ENCODE measurements around the gene NMT2. TPM values are rescaled to one million over a fixed set of nuclear protein-coding genes. Genes with fewer than 3 reads are reported as not detected.
"Not testable (repeated sequence)": the region's sequence is repeated elsewhere in the genome, so short reads cannot be mapped to it uniquely, and the experiment has no call there.

The NMT2 gene
- polyA plus RNA-seq, 2 of the 4 experiments (the other 2 are of a cell fraction), result 14.7 to 19.6 TPM

DNA sequence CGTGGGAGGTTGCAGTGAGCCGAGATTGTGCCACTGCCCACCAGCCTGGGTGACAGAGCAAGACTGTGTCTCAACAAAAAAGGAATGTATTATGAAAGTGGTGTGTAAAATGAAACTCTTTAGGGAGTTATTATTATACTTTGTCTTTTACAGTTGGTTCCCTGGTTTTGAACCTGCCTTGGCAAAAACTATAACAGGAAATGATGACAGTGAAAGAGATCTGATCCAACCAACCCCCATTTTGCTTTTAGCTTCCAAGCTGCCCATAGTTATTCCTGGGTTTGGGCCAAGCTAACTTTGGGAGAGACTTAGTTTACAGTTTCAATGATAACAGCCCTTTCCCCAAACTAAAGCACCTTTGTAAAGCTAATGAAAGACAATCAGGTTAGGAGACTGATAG, 34.1 kb upstream of the NMT2 start:
- CTCF ChIA-PET, result interaction anchor here (1.0 to 1.7 kb wide), 4 partner anchors 11 to 97 kb away, joined by 3 to 6 read pairs (median 4); partner anchors contain the start of gene NMT2
- peak overlapping the region; percentile 77; the same call in 1 of the 3 replicates for H3K4me2 ChIP-seq
- TF ChIP-seq, protein P1, sequence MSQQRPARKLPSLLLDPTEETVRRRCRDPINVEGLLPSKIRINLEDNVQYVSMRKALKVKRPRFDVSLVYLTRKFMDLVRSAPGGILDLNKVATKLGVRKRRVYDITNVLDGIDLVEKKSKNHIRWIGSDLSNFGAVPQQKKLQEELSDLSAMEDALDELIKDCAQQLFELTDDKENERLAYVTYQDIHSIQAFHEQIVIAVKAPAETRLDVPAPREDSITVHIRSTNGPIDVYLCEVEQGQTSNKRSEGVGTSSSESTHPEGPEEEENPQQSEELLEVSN (IDR thresholded peaks at IDR 0.05; ENCODE audit: borderline replicate concordance, low read depth), result no peak
- no peak for TF ChIP-seq CHD4 (IDR thresholded peaks at IDR 0.05; ENCODE audit: borderline replicate concordance)
- TF ChIP-seq FOXS1 (CRISPR knock-in tag; IDR thresholded peaks at IDR 0.05), result no peak
- no peak for TF ChIP-seq EP300 (IDR thresholded peaks at IDR 0.05)
- no peak for TF ChIP-seq FOSL2 (IDR thresholded peaks at IDR 0.05)
- no peak for TF ChIP-seq FOSL2 (CRISPR knock-in tag; IDR thresholded peaks at IDR 0.05)
- no peak for TF ChIP-seq TP53 (CRISPR knock-in tag; IDR thresholded peaks at IDR 0.05)
- no peak for TF ChIP-seq ZSCAN20 (CRISPR knock-in tag; IDR thresholded peaks at IDR 0.05)
- TF ChIP-seq SREBF2 (IDR thresholded peaks at IDR 0.05), result no peak
- H3K4me3 ChIP-seq, result no peak overlapping the region
- H3K9me3 ChIP-seq, result no peaks in the 10 kb centered on the region
- no peak for ATAC-seq
- no peak for DNase-seq (ENCODE audit: low read depth in 1 of 2, low spot score in 1 of 2)
- peak overlapping the region; percentile 75 to 87; a peak in 5 of 6 replicates for H3K27ac ChIP-seq
- peaks cover 36% of the 10 kb centered on the region for H3K4me1 ChIP-seq
- FAIRE-seq, result no peak
- 100% methylated on average over 2 of the region's 2 CpGs for WGBS (ENCODE audit: missing lambda C conversion rate)
- POLR2A ChIA-PET, result interaction anchor here (1.1 kb wide), 1 partner anchor 34 kb away, joined by 3 read pairs; the partner anchor contains the start of gene NMT2

DNA sequence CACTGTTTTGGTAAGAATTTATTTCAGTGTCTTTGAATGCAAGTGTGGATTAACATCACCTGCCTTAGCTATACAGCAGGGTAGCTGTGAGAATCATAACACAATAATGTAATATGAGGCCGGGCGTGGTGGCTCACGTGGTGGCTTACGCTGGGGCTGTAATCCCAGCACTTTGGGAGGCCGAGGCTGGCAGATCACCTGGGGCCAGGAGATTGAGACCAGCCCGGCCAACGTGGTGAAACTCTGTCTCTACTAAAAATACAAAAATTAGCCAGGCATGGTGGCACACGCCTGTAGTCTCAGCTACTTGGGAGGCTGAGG, 33.8 kb upstream of the NMT2 start:
- not testable (repeated sequence) for H3K9me3 ChIP-seq; H3K4me3 ChIP-seq; ATAC-seq; FAIRE-seq; DNase-seq (ENCODE audit: low read depth in 1 of 2, low spot score in 1 of 2)
- peak overlapping the region; percentile 75 to 87 for H3K27ac ChIP-seq
- POLR2A ChIA-PET, result interaction anchor here (1.1 kb wide), 1 partner anchor 33 kb away, joined by 3 read pairs; the partner anchor contains the start of gene NMT2
- H3K4me2 ChIP-seq, result peak overlapping the region; percentile 77
- CTCF ChIA-PET, result interaction anchor here (1.5 to 1.7 kb wide), 3 partner anchors 11 to 35 kb away, joined by 4 to 6 read pairs (median 5); partner anchors contain the start of gene NMT2
- peaks cover 40% of the 10 kb centered on the region for H3K4me1 ChIP-seq
- WGBS (ENCODE audit: missing lambda C conversion rate), result 81% methylated on average over 8 of the region's 8 CpGs

DNA sequence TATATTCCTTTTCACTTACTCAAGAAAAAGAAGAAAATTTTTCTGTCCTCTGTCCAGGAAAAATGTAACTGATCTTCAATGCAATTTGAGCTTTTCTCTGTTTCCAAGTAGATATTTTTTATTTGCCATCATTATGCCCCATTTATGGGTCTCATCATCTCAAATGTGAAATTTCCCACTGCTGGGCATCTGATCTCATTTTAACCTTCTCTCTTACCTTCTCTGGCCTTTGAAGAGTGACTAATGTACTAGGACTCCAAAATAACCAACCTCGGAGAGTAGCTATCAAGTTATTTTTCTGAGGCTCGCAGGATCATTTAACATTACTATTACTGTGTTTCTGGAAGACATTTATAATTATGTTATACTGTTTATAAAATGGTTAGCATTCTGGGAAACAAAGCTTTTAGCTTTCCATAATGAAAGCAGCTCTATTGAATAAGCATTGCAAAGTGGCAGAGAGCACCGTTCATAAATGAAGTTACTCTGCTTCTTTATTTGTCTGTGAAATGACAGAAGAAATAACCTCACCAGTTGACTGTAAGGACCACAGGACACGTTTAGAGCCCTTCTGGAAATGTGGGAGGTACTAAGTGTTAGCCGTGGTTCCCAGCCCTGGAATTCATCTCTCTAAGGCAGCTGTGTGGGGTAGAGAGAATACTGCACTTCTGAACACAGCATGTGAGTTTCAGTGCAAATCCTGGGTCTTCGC, 33.3 kb upstream of the NMT2 start:
- CTCF ChIA-PET, result interaction anchor here (1.5 to 2.5 kb wide), 4 partner anchors 9 to 34 kb away, joined by 4 to 10 read pairs (median 6); partner anchors contain the start of gene NMT2
- POLR2A ChIA-PET, result interaction anchor here (0.8 kb wide), 1 partner anchor 33 kb away, joined by 3 read pairs; the partner anchor contains the start of gene NMT2
- Histone ChIP-seq H3K4me3 (0 out of 3 replicates have a peak overlapping the region, but pooled peaks have one; percentile 1), H3K27ac (peak overlapping the region; percentile 75 to 87), H3K4me2 (peak overlapping the region; percentile 77), H3K4me1 (peaks cover 43% of the 10 kb centered on the region), H3K9me3 (no peaks in the 10 kb centered on the region)
- DNase-seq (ENCODE audit: low read depth in 1 of 2, low spot score in 1 of 2), result peak in 1 of 2 experiments; percentile 33
- TF ChIP-seq KDM1A (IDR thresholded peaks at IDR 0.05; ENCODE audit: low read depth), result no peak
- TF ChIP-seq EHMT2 (IDR thresholded peaks at IDR 0.05; ENCODE audit: low read depth), result no peak
- TF ChIP-seq, protein P2, sequence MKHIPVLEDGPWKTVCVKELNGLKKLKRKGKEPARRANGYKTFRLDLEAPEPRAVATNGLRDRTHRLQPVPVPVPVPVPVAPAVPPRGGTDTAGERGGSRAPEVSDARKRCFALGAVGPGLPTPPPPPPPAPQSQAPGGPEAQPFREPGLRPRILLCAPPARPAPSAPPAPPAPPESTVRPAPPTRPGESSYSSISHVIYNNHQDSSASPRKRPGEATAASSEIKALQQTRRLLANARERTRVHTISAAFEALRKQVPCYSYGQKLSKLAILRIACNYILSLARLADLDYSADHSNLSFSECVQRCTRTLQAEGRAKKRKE (CRISPR knock-in tag; IDR thresholded peaks at IDR 0.05; ENCODE audit: low read depth), result no peak
- TF ChIP-seq, protein P3, sequence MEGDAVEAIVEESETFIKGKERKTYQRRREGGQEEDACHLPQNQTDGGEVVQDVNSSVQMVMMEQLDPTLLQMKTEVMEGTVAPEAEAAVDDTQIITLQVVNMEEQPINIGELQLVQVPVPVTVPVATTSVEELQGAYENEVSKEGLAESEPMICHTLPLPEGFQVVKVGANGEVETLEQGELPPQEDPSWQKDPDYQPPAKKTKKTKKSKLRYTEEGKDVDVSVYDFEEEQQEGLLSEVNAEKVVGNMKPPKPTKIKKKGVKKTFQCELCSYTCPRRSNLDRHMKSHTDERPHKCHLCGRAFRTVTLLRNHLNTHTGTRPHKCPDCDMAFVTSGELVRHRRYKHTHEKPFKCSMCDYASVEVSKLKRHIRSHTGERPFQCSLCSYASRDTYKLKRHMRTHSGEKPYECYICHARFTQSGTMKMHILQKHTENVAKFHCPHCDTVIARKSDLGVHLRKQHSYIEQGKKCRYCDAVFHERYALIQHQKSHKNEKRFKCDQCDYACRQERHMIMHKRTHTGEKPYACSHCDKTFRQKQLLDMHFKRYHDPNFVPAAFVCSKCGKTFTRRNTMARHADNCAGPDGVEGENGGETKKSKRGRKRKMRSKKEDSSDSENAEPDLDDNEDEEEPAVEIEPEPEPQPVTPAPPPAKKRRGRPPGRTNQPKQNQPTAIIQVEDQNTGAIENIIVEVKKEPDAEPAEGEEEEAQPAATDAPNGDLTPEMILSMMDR (IDR thresholded peaks at IDR 0.05), result no peak
- no peak for TF ChIP-seq HOXA7 (CRISPR knock-in tag; IDR thresholded peaks at IDR 0.05)
- TF ChIP-seq, protein P4, sequence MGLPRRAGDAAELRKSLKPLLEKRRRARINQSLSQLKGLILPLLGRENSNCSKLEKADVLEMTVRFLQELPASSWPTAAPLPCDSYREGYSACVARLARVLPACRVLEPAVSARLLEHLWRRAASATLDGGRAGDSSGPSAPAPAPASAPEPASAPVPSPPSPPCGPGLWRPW (IDR thresholded peaks at IDR 0.05), result no peak
- WGBS (ENCODE audit: missing lambda C conversion rate), result 23% methylated on average over 6 of the region's 6 CpGs
- ATAC-seq, result peak; percentile 53 to 60; a peak in 5 of 6 replicates
- FAIRE-seq, result peak; percentile 36
